Kasumi-1 (cell line): ENCODE data around the gene PAXIP1.
A peak's percentile ranks its signal among the peaks of the same experiment; 100 is the strongest.
"Not testable (repeated sequence)": the region's sequence is repeated elsewhere in the genome, so short reads cannot be mapped to it uniquely, and the experiment has no call there.

ENCODE experiments used
- DNase-seq, 2 experiments: peaks; one replicate each; lab custom pipeline; 2025; lab: John Stamatoyannopoulos, UW

PAXIP1 gene

DNA sequence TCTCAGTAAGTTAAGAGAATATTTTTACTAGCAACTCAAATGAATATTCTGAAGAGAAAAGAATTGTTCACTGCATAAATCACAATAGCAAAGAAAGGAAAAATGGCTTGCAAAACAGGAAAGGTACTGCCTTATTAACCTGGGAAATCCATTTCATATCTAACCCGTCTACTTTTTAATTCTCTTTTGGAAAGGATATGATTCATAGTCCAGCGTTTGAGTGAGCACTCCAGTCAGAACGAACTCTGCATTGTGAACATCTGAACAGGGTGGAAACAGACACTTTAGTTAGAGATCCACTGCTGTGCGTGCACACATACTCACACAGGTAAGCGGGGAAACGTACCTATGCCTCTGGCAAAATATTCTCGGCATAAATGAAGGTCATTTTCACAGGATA is 56.8 kb downstream of the PAXIP1 start:
- no peak for DNase-seq

DNA sequence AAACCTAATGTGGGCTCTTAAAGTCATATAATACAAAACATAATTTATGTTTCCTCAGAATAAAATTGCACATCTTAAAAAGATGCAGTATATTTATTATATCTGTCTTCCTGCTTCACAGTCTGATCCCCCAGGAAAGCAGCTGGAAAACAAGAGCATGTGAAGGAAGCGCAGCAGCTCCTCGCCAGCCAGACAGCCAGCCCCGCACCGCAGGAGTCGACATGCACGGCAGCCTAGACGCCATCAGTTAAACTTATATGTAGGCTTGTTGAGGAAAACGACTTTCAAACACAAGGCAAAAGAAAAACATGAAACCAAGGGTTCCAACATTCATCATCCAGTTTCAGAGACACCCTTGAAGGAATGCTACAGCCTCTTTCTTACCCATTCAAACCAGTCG is 59.0 kb downstream of the PAXIP1 start:
- no peak for DNase-seq

DNA sequence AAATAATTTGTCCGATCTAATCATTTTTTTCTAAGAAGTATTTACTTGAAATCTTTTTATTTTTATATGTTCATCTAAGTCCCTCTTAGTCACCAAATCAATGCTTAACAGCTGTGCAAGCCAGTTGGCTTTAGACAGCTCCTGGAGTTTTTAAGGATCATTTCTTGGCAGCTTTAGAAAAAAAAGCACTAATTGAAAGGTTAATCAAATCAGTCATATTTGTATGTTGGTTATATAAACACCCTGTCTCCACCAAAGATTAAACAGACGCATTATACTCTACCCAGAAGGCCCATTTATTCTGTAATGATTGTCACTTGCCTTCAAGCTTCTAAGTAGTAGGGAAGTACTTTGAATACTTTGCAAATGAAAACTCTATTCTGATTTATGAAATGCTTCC is 60.2 kb downstream of the PAXIP1 start:
- no peak for DNase-seq

DNA sequence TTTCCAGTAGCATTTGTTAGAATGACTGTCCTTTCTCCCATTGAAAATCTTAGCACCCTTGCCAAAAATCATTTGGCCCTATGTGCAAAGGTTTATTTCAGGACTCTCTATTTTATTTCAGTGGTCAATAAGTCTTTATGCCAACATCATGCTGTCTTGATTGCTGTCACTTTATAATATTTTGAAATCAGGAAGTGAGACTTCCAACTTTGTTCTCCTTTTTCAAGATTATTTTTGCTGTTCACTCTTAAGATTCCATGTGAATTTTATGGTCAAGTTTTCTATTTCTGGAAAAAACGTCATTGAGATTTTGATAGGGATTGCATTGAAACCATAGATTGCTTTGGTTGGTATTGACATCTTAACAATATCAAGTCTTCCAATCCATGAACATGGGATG is 65.1 kb downstream of the PAXIP1 start:
- DNase-seq = no peak

DNA sequence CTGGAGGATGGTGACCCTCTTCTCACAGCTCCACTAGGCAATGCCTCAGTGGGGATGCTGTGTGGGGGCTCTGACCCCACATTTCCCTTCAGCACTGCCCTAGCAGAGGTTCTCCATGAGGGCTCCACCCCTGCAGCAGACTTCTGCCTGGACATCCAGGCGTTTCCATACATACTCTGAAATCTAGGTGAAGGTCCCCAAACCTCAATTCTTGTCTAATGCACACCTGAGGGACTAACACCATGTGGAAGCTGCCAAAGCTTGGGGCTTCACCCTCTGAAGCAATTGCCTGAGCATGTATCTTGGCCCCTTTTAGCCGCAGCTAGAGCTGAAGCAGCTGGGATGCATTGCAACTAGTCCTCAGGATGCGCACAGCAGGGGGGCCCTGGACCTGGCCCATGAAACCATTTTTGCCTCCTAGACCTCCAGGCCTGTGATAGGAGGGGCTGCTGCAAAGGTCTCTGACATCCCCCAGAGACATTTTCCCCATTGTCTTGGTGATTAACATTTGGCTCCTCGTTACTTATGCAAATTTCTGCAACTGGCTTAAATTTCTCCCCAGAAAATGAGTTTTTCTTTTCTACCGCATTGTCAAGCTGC is 68.5 kb downstream of the PAXIP1 start:
- not testable (repeated sequence) for DNase-seq

DNA sequence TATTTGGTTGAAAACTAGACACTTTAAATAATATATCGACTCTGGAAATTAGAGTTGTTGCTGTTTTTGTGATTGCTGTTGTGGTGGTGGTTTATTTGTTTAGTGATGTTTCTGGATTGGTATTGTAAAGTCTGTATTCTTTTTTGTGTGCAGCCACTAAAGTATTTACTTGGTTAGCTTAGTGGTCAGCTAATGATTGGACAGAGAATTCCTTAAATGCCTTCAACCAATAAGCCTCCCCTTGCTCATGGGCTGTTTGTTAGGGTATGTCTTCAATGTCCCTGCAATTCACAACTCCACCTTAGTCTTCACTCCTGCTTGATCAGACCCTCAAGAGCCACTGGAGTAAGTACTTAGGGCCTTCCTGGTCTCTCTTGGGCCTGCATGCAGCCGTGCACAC is 71.0 kb downstream of the PAXIP1 start:
- DNase-seq = no peak

DNA sequence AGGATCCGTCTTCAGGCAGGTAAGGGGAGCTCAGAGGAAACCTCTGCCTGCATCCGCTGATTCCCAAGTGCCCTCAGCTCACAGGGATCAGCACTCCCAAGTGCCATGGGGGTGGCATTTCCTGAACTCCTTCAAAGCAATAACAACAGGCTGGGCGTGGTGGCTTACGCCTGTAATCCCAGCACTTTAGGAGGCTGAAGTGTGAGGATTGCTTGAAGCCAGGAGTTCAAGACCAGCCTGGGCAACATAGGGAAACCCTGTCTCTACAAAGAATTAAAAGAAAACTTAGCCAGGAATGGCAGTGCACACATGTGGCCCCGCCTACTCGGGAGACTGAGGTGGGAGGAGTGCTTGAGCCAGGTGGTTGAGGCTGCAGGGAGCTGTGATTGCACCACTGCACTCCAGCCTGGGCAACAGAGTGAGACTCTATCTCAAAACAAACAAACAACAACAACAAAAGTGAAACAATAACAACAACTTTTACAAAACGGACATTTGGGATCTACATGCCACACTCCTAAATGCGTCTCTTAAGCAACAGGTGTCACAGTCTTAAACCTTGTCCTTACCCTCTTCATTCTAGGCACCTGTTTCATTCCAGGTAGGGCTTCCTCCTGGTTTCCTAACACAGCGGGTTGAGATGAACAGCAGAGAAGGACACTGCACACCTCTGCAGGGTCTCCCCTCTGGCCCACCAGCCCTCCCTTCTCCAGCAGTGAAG is 73.8 kb downstream of the PAXIP1 start:
- no peak for DNase-seq

DNA sequence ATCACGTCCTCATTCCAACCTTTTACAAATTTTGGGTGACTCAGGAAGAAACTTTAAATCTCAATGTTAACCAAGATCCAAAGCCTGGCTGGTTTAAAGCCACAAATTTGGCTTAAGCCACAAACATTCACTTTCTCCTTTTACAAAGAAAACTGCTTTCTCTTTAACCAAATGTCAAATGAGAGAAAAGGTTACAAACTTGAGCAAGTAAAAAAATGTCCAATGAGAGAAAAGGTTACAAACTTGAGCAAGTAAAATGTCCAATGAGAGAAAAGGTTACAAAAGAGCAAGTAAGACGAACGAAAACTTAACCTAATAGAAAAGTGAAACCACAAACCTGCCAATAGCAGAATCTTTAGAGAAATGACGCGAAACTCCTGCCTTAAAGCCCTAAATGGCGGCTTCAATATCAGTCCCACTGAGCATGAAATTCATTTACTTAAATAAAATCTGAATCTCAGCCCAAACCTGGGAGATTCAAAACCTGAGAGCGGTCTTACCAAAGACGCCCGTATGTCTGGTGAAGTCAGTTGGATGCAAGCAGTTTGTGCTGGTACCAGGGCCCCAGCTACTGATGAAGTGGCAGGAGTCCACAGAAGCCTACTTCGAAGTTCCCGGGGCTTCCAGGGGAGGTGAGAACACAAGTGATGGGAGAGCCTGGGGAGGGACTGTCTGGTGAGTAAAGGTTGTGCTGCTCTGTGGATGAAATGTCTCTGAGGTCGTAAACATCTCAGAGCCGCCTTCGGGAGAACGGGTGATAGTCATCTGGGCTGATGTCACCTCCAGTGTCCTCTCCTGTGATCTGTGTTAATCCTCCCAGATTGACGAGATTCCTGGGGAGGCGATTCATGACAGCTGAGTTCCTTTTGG is 74.6 kb downstream of the PAXIP1 start:
- DNase-seq = peak; percentile 93 to 94

DNA sequence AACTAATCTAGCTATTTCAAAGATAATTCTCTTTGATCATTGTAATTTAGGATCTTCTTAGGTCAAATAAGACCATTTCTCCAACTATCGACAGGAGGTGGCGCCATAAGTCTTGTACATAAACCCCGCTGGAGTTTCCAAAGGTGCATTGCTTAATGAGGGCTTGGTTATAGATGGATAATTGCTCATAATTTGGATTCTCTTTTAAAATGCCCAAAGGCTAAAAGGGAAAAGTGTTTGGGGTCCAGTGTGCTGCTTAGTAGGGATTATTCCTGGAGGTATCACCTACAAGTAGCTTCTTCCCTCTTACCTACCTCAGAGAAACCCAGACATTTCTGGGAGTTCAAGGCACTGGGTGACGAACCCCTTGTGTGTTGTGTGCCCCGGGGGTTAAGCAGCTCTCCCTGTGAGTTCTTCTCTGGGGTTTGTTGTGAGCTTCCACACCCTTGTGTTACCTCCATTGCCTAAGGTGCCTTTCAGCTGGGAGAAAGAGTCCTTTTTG is 75.2 kb downstream of the PAXIP1 start:
- DNase-seq = peak; percentile 81 to 84

DNA sequence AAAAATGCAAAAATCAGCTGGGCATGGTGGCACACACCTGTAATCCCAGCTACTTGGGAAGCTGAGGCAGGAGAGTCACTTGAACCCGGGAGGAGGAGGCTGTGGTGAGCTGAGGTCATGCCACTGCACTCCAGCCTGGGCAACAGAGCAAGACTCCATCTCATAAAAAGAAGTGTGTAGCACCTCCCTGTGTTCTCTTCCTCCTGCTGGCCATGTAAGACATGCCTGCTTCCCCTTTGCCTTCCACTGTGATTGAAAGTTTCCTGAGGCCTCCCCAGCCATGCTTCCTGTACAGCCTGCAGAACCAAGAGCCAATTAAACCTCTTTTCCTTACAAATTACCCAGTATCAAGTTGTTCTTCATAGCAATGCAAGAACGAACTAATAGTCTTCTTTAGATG is 80.5 kb downstream of the PAXIP1 start:
- DNase-seq = not testable (repeated sequence)

DNA sequence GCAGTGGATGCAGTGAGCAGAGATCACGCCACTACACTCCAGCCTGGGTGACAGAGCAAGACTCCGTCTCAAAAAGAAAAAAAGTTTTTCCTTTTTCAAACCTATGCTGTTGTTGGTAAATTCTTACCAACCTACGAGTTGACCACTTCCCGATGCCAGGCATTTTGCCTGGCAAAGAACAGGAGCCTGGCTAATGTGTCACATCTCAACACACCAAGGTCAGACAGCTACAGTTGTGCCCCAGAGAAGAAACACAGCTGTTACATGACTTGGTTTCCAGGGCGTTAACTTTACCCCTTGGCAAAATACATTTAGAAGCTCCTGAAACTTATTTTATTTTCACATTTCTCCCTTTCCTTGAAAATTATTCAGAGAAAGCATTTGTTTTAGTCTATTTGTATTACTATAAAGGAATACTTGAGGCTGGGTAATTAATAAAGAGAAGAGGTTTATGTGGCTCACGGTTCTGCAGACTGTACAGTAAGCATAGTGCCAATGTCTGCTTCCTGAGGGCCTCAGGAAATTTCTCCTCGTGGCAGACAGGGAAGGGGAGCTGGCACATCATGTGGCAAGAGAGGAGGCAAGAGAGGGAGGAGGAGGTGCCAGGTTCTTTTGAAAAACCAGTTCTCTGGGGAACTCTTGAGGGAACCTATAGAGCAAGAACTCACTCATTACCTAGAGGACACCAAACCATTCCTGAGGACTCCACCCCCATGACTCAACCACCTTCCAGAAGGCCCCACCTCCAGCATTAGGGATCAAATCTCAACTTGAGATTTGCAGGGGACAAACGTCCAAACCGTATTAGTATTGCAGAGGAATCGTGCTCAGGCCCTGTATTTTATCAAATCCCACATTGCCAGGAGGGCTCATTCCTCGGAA is 83.3 kb downstream of the PAXIP1 start:
- DNase-seq = no peak

DNA sequence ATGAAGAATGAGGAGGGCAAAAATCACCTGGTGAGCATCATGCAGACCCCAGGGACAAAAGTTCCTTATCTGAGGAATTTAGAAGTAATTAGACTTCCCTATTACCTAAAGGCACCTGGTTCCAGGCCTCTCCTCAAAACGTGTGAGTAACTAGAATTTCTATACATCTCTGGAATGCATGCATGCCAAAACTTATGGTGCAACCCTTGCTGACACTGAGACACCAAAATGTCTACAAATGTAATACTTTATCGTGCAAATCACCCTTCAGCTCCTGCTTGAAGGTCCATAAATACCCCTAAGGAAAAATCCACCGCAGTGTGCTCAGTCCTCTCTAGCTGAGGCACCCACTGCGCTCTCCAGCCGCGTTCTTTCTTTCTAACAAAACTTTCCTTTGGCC is 84.2 kb downstream of the PAXIP1 start:
- no peak for DNase-seq

DNA sequence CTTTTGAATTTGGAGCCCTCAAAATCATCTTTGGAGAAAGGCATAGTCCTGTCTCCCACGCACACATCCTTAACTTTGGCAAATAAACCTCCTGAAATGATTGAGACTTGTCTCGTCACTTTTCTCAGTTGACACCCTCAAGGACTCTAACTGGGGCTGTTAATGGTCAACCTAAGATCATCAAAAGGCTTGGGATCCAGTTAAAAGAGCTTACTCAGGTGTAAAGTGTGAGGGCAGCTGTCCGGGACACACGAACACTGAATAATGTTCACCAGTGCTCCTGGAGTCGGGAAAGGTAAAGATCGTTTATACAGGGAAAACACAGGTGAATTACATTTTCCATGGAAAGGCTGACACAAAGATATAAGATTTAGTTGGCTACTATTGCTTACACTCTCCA is 84.7 kb downstream of the PAXIP1 start:
- no peak for DNase-seq

DNA sequence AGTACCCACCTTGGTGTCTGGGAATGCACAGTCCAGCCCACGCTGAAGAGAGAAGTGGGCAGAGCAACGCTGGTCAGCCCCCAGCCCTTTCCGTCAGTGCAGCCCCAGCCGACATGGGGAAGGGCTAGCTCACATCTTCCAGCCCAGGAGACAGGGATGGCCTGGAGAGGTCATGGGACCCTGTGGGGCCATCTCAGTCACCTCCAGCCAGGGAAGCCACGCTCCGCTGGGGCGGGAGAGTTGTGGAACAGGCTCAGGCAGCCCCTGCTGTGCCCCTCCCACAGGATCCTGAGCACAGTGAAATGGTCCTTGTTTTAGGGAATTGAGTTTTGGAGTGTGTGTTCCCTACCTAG is 85.1 kb downstream of the PAXIP1 start:
- no peak for DNase-seq

DNA sequence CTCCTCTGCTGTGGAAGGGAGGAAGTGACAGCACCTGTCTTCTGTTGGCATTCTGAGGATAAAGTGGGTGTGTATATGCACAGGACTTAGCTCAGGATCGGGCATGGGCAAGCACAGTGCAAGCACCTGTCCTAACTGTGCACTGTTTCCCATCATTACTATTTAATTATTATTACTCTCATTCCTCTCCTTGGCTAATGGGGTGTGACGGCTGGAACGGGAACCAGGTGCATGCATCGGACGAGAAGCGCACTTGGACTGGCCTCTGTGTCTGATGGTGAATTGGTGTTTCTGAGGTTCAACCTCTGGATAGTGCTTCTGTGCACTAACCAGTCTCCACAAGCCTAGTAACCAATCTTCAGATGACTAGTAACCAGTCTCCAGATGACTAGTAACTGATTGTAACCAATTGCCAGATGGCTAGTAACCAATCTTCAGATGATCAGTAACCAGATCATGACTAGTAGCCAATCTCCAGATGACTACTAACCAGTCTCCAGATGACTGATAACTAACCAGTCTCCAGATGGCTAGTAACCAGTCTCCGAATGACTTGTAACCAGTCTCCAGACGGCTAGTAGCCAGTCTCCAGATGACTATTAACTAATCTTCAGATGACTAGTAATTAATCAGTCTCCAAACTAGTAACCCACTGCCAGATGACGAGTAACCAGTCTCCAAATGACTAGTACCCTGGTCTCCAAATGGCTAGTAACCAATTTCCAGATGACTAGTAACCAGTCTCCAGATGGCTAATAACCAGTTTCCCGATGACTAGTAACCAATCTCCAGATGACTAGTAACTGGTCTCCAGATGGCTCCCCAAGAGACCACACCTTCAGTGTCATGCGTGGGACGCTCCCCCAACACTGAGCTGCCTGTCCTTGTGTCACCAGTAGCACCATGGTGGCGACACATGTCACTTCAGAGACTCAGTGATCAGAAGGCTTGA is 85.8 kb downstream of the PAXIP1 start:
- no peak for DNase-seq

DNA sequence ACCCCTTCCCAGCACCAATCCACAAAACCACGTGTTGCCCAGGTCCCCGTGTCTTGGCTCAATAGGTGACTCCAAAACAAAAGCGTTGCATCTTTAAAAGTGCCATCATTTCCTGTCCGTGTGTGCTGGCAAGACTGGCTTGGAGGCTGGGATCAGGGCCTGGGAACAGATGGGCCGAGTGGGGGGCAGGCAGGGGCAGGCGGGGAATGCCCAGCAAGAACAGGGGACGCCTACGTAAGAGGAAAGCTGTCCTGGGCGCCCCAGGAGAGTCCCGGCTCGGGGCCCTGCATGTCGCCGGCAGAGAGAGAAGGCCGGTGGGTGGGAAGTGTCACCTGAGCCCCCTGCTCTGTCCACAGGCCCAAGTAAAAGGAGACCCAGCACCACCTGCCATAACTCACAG is 86.5 kb downstream of the PAXIP1 start:
- no peak for DNase-seq

DNA sequence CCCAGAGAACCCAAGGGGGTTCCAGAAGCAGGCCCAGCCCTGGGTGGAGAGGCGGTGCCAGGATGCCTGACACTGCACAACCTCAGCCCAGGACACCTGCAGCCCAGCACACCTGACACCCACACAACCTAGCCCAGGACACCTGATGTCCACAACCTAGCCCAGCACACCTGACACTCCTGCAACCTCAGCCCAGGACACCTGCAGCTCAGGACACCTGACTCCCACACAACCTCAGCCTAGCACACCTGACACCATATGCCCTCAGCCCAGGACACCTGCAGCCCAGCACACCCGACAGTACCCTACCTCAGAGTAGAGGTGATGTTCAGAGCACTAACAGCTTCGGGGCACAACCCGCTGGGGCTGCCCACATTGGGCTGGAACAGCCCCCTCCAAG is 87.3 kb downstream of the PAXIP1 start:
- DNase-seq = no peak

DNA sequence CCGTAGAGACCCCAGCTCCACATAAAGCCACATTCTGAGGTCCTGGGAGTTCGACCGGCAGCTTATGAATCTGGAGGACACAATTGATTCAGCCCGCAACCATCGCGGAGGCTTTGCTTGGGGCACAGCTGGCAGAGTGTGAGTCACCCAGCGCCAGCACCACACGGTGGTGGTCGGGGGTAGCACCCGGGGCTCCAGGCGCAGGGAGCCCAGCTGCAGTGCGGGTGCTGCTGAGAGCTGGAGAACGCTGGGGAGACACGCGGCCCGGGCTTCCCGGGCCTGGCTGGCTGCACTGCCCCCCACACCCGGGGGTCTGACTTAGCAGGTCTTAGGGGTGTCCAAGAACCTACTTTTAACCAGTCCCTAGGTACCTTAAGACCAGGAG is 87.9 kb downstream of the PAXIP1 start:
- DNase-seq = no peak

DNA sequence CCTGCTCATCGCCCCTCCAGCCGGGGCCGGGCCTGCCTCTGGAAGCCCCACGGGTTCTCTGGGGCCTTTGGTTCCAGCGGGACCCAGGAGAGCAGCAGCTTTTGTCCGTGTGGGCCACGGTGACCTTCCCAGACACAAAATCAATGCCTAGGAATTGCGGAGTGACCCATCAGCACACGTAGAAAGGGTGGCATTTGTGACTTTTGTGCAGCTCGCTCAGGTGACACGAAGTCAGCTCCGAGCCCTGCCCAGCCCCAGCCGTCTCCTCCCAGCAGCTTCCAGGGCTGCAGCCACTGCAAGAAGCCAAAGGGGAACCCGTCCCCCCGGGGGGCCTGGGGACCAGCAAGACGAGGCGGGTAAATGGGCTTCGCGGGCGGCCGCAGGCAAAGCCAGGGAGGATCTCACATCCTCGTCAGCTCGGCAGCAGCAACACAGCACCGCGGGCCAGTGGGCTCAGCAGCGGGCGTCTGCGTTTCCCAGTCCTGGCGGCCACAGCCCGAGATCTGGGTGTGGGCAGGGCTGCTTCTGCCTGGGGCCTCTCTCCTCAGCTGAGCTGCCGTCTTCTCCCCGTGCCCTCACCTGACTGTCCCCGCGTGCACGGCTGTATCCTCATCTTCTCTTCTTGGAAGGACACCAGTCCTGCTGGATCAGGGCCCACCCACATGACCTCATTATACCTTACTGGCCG is 88.5 kb downstream of the PAXIP1 start:
- no peak for DNase-seq

DNA sequence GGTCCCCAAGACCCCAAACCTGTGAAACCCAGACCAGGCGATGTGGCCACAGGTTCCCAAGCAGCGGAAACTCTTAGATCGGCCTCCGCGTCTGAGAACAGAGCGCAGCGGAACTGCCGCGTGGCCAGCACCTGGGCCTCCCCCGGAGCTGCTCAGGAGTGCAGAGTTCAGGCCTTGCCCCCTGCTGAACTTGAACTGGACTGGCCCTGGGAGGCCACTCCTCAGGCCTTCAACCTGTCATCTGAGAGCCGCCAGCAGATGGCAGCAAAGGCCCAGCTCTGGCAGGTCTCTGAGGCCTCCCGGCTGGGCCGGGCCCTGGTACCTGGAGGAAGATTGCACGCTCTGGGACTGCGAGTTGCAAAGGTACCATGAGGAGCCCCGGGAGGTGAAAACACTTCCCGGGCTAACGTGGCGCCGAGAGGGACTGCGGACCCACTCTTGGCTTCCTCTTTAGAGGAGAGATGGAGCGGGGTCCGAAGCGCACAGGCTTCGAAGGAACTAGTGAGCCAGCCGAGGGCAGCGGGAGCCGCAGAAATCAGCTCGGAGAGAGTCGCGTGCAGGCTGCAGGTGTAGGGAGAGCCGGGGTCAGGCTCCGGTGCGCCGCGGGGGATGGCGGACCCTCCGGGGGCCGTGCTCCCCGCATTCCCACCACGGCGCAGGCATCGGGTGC is 89.2 kb downstream of the PAXIP1 start:
- peak; percentile 32 to 55 for DNase-seq
